Esophagus squamous epithelium (tissue), 5 donors: ENCODE measurements around the gene RIN3. TPM values are rescaled to one million over a fixed set of nuclear protein-coding genes. Genes with fewer than 3 reads are reported as not detected.

Experiments
- DNase-seq: peaks from one replicate; lab custom pipeline; 2025; lab: John Stamatoyannopoulos, UW
- H3K27ac ChIP-seq, 4 donors: fragments of 200-600 bp; sonication (generic); one replicate each; pipeline ENCODE4 v1.5.1; 2016 to 2019; ENCODE audit warnings: mild to moderate bottlenecking in 1 of 4
- H3K27me3 ChIP-seq, 4 donors: fragments of 200-600 bp; sonication (generic); 1 replicate in 3 of 4; 2 replicates in 1 of 4; pipeline versions ENCODE4 v1.5.1 to v1.6.0; 2017 to 2021; ENCODE audit warnings: antibody characterized with exemption in 1 of 4
- H3K36me3 ChIP-seq, 3 donors: fragments of 200-600 bp; sonication (generic); one replicate each; pipeline ENCODE4 v1.5.1; 2016 to 2019
- H3K4me1 ChIP-seq, 3 donors: fragments of 200-600 bp; sonication (generic); one replicate each; pipeline ENCODE4 v1.5.1; 2017 to 2019
- H3K4me3 ChIP-seq, 4 donors: fragments of 200-600 bp; sonication (generic); 1 replicate in 3 of 4; 2 replicates in 1 of 4; pipeline ENCODE4 v1.5.1; 2016 to 2019; ENCODE audit warnings: mild to moderate bottlenecking in 2 of 4, moderate library complexity in 1 of 4
- H3K9me3 ChIP-seq, 3 donors: fragments of 200-600 bp; sonication (generic); one replicate each; pipeline ENCODE4 v1.5.1; 2016 to 2019
- CTCF ChIP-seq, 6 experiments: fragments of 450-650 bp in 4 of 6; fragments of 200-600 bp in 2 of 6; sonication (generic) in 2 of 6; IDR thresholded peaks; one replicate each; pipeline ENCODE4 v1.5.1; 2016 to 2019; ENCODE audit warnings: antibody characterized with exemption in 6 of 6, mild to moderate bottlenecking in 4 of 6, moderate library complexity in 4 of 6
- POLR2A ChIP-seq, 4 donors: fragments of 450-650 bp; IDR thresholded peaks; one replicate each; pipeline ENCODE4 v1.6.1; 2017; ENCODE audit warnings: antibody characterized with exemption in 4 of 4, mild to moderate bottlenecking in 4 of 4, moderate library complexity in 3 of 4
- WGBS, 2 donors: methylation state at CpG; one replicate each; pipeline ENCODE4 v1.1.5; 2018; 5-methylcytosine and 5-hydroxymethylcytosine counted together
- intact Hi-C: fragments of 100-400 bp; cut with DNase I; formaldehyde crosslinking; loops from one replicate; pipeline ENCODE4 v1.15.0; 2022
- total RNA-seq, 4 donors: library from RNA; depleted of rRNA; stranded (reverse); fragments of >200 nt; gene quantifications; one replicate each; pipeline ENCODE4 v1.1.0, GENCODE V29; 2016
- donor health status: DM: yes; HTN: yes; CAD: no.

Gene RIN3
- total RNA-seq, 4 donors from 2014 or later: 1.9 to 9.7 (median 4.4) TPM

- intact Hi-C loops: no loop called here
- Histone ChIP-seq H3K27me3 (no peaks in the 10 kb centered on the region), H3K9me3 (peaks cover 0 to 4% (median 0%) of the 10 kb centered on the region in 3 donors), H3K4me1 (peaks cover 0 to 42% (median 6%) of the 10 kb centered on the region in 3 donors), H3K4me3 (no peak overlapping the region), H3K27ac (no peak overlapping the region), H3K36me3 (no peaks in the 10 kb centered on the region)
- no peak for DNase-seq
- 71 to 83% methylated on average over 5 of the region's 5 CpGs for WGBS, 2 donors
- no peak for TF ChIP-seq POLR2A (IDR thresholded peaks at IDR 0.05)
- no peak for TF ChIP-seq CTCF (IDR thresholded peaks at IDR 0.05)
Observed at GRCh38 chr14:92605274-92605940, 91.8 kb downstream of the RIN3 start.

- intact Hi-C loops: no loop called here
Observed at GRCh38 chr14:92607251-92607650, 93.7 kb downstream of the RIN3 start.

GRCh38 chr14:92607702-92608429 is 94.3 kb downstream of the RIN3 start:
- Histone ChIP-seq H3K9me3 (peaks cover 0 to 4% (median 0%) of the 10 kb centered on the region in 3 donors), H3K27ac (no peak overlapping the region), H3K27me3 (no peaks in the 10 kb centered on the region), H3K4me1 (peaks cover 0 to 20% (median 3%) of the 10 kb centered on the region in 3 donors), H3K36me3 (no peaks in the 10 kb centered on the region), H3K4me3 (no peak overlapping the region)
- no peak for TF ChIP-seq POLR2A (IDR thresholded peaks at IDR 0.05)
- no peak for TF ChIP-seq CTCF (IDR thresholded peaks at IDR 0.05)
- intact Hi-C loops: no loop called here
- DNase-seq: no peak
- 67 to 76% methylated on average over 5 of the region's 5 CpGs for WGBS, 2 donors

More at GRCh38 chr14:92607251-92607650, 93.7 kb downstream of the RIN3 start:
- no peak overlapping the region for H3K4me3 ChIP-seq
- TF ChIP-seq POLR2A (IDR thresholded peaks at IDR 0.05): no peak
- TF ChIP-seq CTCF (IDR thresholded peaks at IDR 0.05): no peak
- H3K27me3 ChIP-seq: no peaks in the 10 kb centered on the region
- H3K9me3 ChIP-seq: peaks cover 0 to 4% (median 0%) of the 10 kb centered on the region in 3 donors
- peaks cover 0 to 26% (median 3%) of the 10 kb centered on the region in 3 donors for H3K4me1 ChIP-seq
- H3K36me3 ChIP-seq: no peaks in the 10 kb centered on the region
- DNase-seq: no peak
- H3K27ac ChIP-seq: no peak overlapping the region
- 86 to 88% methylated on average over 2 to 3 of the region's 3 CpGs for WGBS, 2 donors

- DNase-seq: no peak
- no peak overlapping the region for H3K27ac ChIP-seq
Observed at GRCh38 chr14:92609955-92610354, 96.4 kb downstream of the RIN3 start.

More at GRCh38 chr14:92609955-92610354, 96.4 kb downstream of the RIN3 start:
- Histone ChIP-seq H3K36me3 (no peaks in the 10 kb centered on the region), H3K4me3 (no peak overlapping the region), H3K4me1 (peaks cover 0 to 7% (median 0%) of the 10 kb centered on the region in 3 donors), H3K9me3 (peaks cover 0 to 4% (median 0%) of the 10 kb centered on the region in 3 donors), H3K27me3 (no peaks in the 10 kb centered on the region)
- intact Hi-C loops: no loop called here
- TF ChIP-seq CTCF (IDR thresholded peaks at IDR 0.05): no peak
- TF ChIP-seq POLR2A (IDR thresholded peaks at IDR 0.05): no peak
- 65 to 75% methylated on average over 4 of the region's 4 CpGs for WGBS, 2 donors
